ENCODE results near the gene HDAC11.
"Not testable (repeated sequence)": the region's sequence is repeated elsewhere in the genome, so short reads cannot be mapped to it uniquely, and the experiment has no call there.

Gene HDAC11

DNA sequence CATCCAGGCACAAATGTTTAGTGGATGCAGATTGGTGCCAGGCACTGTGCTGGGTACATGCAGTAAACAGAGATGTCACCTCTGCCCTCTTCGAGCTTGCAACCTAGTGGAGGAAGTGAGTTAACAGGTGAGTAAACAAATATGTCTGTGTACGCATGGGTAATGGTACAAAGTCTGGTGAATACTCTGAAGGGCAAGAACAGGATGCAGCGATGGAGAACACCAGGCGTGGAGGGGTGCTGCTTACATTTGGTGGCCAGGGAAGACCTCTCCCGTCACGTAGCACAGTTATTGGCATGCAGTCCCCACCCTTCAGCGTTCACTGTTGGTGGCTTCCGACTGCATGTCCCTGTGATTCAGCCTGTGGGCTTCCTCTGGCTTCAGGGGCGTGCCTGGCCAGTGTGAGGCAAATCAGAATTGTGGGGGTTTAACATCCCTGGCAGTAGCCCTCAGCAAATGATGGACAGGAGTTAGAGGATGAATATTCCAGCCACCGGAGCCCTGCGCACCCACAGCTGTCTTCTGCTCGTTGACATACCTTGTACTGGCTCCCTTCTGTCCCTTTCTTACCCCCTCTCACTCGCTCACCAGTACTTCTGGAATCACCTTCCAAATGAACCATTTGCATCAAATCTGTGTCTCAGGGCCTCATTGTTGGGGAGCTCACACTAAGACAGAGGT is 9.1 kb upstream of the HDAC11 start:
- DNase-seq: peak; percentile 53

DNA sequence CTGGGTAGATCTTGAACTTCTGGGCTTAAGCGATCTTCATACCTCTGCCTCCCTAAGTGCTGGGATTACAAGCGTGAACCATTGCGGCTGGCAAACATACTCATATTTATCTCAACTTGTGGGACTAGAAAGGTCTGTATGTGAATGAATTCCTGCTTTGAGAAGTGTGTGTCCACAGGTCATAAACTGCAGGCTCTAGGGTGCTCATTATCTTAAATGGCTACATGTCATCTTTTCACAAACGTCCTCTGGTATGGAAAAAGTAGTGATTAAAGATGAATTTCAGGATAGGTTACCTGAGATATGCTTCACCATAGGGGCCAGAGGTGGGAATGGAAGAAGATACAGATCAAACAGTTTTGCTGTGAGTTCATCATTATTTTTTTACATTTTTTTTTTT is 7.8 kb upstream of the HDAC11 start:
- DNase-seq: no peak

DNA sequence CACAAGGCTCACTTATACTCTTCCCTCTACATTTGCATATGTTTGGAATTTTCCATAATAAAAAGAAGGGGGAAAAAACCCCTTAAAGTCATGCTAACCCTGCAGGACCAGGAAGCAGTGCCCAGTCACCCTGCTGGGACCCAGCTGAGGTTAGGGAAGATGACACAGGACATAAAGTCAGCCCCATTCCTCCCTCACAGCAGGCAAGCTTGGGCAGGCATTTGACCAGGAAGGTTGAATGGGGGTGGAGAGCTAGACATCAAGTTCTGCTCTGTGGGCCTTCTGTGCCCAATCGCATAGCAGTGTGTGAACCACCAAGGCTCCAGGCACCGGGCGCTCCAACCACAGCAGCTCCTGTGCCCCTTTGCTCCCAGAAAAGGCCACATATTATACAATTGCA is 7.1 kb upstream of the HDAC11 start:
- DNase-seq: no peak

DNA sequence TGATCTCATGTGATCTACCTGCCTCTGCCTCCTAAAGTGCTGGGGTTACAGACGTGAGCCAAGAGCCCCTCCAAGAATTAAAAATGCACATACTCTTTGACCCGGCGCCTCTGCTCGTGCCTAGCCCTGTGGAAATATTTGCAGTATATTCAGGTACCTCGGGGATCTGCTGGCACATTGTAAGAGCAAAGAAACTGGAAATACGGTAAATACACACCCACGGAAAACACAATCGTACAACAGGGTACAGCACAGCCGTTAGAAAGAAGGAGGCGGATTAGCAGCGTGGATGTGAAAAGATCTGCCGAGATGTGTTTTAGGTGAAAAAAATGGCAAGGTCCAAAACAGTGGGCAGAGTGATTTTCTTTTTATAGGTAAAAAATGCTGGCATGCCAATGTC is 6.1 kb upstream of the HDAC11 start:
- no peak for DNase-seq

DNA sequence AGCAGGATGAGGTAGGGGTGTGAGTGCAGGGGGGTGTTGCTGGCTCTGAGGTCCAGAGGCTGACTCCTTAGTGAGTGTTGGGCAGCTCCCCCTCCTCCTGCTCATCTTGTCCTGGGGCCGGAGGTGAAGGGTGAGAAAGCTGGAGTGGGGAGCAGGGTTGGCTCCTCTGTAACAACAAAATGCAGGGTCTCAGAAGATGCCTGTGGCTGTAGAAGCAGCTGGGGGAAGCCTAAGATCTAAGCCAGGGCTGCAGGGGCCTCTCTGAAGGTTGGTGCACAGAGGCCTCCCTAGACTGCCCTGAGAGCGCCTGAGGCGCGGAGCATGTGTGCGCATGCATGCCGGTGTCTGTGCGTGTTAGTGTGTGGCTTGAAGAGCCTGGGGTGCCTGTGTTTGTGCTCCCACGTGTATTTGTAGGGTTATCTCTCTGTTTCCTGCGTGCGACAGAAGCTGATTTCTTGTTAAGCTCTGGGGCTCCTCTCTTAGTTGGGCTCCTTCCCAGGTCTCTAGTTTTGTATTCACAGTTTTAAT is 5.3 kb upstream of the HDAC11 start:
- no peak for DNase-seq

DNA sequence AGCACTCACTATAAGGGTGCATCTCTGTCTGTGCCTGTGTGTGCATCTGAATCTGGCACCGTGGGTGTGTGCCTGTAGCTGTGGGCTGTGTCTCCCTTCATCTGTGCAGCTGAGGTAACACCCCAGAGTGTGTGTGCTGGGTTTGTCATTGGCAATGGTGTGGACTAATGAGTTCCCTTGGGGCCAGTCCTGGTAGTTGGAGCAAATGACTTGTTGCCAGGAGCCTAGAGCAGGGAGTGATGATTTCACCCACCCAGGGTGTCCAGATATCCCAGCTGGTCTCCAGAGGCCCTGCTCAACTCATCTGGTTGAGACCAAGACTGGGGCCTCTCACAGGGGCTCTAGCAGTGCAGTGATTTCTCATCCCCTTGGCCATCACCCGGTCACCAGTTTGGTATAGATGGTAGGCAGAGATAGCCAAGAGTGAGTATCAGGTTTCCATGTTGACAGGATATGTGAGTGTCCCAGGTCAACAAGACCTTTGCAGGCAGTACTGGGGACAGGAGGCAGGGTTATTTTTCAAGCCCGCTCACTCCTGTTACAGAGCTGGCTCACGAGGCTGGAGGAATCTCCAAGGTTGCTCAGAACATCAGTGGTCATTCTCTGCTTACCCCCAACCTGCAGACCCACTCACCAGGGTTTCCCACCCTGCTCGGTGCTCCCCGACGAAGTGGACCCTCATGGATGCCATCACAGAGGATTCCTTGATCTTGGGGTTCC is 4.1 kb upstream of the HDAC11 start:
- peak; percentile 72 for DNase-seq

DNA sequence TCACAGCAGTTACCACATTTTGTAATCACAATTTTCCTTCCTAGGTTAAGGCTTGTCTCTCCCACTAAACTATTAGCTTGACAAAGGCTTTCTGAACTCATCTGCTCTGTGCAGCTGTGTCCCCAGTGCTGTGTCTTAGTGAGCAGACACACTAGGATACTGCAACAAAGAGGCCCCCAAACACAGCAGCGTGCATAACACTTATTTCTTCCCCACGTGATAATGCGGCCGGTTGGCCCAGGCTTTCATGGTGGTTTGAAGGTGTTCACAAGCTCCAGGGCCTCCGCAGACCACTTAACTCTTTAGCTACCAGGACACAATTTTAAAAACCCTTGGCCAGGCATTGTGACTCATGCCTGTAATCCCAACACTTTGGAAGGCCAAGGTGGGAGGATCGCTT is 2.2 kb upstream of the HDAC11 start:
- DNase-seq: peak; percentile 37

DNA sequence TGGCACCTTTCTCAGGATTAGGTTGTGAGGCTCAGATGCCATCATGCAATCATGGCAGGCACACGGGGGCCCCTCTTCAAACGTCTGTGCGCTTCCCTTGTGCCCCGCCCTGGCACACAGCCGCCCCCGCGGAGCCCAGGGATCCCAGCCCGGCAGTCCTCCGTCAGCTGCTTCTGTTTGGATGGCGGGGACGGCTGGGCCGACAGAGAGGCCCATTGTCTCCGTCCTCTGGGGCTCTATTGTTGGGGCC is 849 bp upstream of the HDAC11 start:
- DNase-seq: no peak

DNA sequence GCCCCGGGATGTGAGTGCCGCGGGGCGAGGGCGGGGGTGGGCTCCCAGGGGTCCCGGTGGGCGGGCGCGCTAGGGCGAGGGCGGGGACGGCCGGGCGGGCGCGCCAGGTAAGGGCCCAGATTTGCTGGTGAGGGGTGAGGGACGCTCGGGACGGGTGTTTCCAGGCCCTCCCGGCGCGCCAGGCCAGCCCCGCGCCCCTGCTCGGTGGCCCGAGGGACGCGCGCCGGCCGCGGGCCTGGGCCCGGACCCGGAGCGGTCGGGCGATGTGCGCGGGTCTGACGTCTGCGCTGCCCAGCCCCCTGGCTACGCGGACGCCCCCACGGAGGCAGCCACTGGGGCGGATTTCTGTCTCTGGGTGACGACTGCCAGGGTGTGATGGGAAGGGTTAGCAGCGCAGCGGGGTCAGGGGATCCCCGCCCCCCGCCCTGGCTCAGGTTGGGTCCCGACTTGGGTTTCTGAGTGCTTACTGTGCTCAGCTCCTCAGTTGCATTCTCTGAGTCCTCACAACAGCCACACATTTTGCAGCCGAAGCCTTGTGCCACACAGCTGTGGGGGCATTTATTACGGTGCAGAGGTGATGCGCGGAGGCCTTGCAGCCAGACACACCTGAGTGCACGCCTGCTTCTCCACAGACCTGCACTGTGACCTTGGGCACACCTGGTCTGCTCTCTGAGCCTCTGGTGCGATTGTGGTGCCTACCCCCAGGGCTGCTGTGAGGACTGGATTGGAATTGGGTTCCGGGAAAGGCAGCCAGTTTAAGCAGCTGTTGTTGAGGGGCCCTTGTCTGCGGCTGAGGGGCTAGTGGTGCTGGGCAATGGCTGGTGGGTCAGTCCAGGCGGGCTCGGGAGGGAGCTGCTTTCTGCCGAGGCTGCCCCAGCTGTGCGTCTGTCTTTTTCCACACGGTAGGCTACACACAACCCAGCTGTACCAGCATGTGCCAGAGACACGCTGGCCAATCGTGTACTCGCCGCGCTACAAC is 523 bp downstream of the HDAC11 start:
- DNase-seq: no peak

DNA sequence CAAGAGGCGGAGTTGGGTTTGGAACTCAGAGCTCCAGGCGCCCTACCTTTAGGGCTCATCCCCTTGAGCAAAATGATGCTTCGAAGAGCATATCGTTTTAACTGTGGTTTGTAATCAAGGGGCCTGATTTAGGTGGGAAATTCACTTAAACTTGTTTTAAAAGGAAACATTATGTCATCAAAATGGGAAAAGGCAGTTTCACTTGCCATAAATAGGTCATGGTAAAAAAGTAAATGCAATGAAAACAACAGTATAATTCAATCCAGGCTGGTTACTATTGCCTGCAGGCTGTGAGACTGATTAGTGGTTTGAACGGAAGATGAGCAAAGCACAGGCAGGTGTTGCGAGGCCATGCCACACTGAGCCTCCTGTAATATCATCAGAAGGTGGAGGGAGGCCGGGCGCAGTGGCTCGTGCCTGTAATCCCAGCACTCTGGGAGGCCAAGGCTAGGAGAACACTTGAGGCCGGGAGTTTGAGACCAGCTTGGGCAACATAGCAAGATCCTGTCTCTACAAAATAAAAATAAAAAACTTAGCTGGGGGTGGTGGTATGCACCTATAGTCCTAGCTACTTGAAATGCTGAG is 2.1 kb downstream of the HDAC11 start:
- DNase-seq: no peak

DNA sequence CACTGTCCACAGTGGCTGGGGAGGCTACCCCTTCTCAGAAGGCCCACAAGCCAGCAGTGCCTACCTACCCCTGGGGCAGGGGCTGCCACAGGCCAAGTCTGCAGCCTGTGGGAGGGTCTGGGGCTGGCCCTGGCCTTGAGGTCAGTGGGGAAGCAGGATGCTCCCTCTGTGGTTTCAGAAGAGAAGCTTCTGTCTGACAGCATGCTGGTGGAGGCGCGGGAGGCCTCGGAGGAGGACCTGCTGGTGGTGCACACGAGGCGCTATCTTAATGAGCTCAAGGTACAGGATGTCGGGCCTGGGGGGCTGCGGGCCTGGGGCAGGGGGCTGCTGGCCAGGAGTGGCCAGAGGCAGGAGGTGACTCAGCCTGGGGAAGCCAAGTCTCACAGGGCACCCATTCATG is 3.2 kb downstream of the HDAC11 start:
- no peak for DNase-seq

DNA sequence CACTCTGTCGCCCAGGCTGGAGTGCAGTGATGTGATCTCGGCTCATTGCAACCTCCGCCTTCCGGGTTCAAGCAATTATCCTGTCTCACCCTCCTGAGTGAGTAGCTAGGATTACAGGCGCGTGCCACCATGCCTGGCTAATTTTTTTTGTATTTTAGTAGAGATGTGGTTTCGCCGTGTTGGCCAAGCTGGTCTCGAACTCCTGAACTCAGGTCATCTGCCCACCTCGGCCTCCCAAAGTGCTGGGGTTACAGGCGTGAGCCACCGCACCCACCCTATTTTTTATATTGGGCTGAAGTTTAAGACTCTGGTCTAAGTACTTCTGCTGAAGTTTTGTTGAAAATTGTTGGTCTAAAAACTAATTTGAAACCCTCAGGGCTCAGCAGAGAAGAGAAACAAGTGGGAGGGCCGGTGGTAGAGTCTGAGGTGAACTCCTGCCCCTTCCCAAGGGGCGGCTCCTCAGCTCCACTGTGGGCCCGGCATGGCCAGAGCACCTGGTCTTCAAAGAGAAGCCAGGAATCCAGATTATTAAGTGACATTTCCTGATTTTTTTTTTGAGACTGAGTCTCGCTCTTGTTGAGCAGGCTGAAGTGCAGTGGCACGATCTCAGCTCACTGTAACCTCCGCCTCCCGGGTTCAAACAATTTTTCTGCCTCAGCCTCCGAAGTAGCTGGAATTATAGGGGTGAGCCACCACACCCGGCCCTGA is 4.0 kb downstream of the HDAC11 start:
- no peak for DNase-seq

DNA sequence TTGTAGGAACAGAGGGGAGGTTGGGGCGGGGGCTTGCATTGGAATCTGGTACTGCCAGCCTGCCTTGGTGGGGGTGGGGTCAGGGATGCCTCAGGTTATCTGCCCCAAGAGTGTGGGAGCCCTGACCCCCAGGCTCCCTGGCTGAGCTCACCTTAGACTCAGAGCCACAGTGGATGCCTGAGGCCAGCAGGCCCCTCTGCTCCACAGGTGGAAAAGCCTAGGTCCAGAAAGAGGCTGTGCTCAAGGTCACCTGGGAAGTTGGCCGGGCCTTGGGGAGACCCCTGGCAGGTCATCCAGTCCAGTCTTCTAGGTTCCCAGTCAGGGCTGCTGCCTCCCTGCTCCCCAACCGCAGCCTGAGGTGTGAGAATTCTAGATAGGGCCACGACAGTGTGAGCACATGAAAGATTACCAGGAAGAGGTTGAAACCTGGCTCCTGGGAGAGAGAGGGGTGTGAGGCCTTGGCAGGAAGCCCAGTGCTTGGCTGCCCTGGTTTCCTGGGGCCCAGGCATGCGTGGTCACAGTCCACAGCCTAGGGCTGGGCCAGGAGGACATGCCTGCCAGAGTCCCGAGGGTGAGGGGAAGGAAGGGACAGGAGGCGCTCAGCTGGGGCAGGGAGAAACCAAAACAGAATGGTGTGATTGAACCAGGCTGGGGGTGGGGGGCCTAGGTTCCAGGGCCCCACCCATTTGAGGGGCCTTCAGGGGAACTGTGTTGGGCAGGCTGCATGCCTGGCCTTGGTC is 4.9 kb downstream of the HDAC11 start:
- DNase-seq: peak; percentile 75

DNA sequence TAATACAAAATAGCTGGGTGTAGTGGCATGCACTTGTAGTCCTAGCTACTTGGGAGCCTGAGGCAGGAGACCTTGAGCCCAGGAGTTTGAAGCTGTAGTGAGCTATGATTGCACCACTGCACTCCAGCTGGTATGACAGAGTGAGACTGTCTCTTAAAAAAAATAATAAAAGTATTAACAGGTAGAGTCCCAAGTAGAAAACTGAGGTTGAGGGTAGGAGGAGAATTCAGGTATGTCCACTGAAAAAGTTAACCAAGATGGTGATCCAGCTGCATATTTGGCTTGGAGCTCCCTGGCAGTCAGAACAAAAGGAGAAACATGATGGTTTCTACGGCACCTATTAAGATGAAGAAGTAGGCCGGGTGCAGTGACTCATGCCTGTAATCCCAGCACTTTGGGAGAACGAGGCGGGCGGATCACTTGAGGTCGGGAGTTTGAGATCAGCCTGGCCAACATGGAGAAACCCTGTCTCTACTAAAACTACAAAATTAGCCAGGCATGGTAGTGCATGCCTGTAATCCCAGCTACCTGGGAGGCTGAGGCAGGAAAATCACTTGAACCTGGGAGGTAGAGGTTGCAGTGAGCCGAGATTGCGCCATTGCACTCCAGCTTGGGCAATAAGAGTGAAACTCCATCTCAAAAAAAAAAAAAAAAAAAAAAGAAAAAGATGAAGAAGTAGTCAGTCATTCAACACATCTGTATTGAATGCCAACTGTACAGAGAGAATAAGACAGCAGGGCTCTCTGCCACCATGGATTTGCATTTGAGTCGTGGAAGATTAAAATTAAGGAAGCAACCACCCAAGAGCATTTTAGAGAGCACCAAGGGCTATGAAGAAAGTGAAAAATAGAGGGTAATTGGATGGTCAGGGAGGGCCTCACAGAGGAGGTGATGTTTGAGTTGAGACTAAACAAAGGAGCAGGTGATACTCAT is 5.8 kb downstream of the HDAC11 start:
- not testable (repeated sequence) for DNase-seq

DNA sequence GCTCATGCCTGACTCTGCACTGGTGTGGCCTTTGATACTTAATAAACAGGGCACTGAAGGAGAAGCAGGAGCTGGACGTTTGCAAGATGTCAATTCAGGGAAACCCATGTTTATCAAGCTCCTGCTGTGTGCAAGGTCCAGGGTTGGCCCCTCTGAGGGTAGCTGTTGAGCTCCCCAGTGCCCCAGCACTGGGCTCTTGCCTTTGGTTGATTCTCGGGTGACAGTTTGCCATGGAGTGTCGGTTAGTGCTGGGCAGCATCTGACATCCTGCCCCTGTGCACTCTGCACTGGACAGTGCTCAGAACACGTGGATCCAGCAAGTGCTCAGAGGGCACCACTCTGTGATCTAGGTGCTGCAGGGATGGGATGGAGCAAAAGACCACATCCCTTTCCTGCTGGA is 7.3 kb downstream of the HDAC11 start:
- DNase-seq: no peak

DNA sequence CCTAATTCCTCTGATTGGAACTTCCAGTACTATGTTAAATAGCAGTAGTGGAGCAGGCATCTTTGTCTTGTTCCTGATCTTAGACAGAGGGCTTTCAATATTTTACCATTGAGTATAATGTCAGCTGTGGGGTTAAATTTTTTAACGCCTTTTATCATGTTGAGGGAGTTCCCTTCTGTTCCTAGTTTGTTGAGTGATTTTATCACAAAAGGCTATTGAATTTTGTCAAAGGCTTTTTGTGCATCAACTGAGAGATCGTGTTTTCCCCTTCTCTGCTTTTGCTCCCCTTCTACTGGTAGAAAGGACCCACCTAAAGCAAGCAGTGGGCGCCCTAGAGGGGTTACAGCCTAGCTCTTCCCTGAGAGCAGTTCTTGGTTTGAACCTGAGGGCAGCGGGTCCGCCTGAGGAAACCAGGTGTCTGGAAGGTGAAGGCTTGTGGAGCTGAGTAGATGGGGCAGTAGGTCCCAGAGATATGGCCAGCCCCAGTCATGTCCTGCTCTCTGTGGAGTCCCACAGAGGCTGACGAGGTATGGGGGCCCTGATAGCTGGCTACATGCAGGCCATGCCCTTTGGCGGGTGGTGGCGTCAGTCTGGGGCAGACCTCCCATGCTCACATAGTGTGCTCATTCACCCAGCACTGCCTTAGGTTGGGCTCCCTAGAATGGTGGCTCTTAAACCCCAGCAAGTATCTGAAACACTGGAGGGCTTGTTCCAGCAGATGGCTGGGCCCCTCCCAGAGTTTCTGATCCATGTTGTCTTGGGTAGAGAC is 11.3 kb downstream of the HDAC11 start:
- no peak for DNase-seq

DNA sequence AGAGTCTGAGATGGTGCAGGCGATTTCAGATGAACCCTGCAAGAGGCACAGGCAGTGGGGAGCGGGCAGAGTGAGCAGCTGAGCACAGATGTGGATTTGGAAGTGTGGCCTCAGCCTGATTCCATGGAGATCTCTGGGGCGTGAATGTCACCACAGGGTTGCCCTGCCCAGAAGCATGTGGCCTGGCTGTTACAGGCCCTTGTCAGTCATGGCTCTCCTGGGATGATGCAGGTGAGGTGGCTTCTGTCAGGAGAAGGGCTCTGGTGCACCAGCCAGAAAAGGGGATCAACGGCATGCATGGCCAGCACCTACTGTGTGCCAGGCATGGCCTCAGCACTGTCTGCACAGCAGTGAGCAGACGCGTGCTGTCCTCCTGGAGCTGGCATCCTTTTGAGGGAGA is 11.9 kb downstream of the HDAC11 start:
- DNase-seq: no peak

DNA sequence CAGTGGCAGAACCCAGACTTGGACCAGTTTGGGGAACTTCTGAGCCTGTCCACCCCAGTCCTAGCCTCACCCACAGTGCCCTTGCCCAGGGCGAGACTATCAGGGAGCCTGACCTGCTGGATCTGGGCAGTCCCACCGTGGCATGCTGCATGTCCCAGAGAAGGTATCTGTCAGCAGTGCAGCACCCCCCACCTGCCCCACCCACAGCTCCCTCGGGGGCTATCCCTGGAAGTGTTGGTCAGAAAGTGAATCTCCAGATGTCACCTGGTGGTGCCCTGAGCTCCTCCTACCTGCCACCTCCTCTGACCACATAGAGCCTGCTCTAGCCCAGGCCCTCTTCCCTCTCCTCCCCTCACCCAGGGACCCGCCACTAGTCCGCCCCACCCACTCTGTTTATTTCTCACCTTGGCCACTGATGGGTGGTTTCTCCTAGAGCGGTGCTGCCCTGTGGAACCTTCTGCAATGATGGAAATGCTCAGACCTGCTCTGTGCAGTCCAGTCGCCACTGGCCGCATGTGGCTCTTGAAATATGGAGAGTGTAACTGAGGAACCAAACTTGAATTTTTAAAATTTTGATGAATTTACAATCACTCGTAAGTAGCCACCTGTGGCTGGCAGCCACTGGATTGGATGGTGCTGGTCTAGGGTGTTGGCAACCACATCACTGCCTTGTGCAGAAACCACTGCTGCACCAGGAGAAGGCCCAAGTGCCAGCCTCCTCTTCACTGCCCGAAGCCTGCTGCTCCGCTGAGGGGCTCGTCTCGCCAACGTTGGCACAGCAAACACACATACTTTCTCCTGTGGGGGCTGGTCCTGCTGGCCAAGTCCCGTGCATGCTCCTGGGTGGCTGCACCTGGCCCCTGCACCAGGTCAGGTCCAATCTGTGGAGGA is 13.1 kb downstream of the HDAC11 start:
- DNase-seq: no peak

Data from NCI-H510A treated with DMSO at 0.1 percent for 48 hours (cell line).